Gastrocnemius medialis (tissue), 4 donors: ENCODE data around the gene CCDC30. TPM values are rescaled to one million over a fixed set of nuclear protein-coding genes. Genes with fewer than 3 reads are reported as not detected.

Source experiments
- ATAC-seq, 2 donors: fragments of 150-250 bp; one replicate each; pipeline ENCODE4 v1.9.1; 2016
- DNase-seq, 2 donors: peaks; one replicate each; pipeline ENCODE4 v3.0.0-alpha.2; 2019
- H3K27ac ChIP-seq, 4 donors: fragments of 200-600 bp; sonication (generic); 1 replicate in 1 of 4; 2 replicates in 3 of 4; pipeline ENCODE4 v1.5.1; 2016 to 2018; ENCODE audit warnings: mild to moderate bottlenecking in 2 of 4, moderate library complexity in 1 of 4
- H3K27me3 ChIP-seq, 3 donors: fragments of 200-600 bp; sonication (generic) in 2 of 3; 1 replicate in 1 of 3; 2 replicates in 2 of 3; pipeline versions ENCODE4 v1.5.1 to v1.6.0; 2016 to 2019; ENCODE audit warnings: mild to moderate bottlenecking in 1 of 3, moderate library complexity in 1 of 3
- H3K36me3 ChIP-seq, 2 donors: fragments of 200-600 bp; sonication (generic) in 1 of 2; one replicate each; pipeline ENCODE4 v1.5.1; 2017 to 2018
- H3K4me1 ChIP-seq, 2 donors: fragments of 200-600 bp; sonication (generic) in 1 of 2; one replicate each; pipeline ENCODE4 v1.5.1; 2016 to 2017; ENCODE audit warnings: mild to moderate bottlenecking in 2 of 2
- H3K4me3 ChIP-seq, 4 donors: fragments of 200-600 bp; sonication (generic) in 3 of 4; 1 replicate in 1 of 4; 2 replicates in 3 of 4; pipeline ENCODE4 v1.5.1; 2016 to 2019; ENCODE audit warnings: mild to moderate bottlenecking in 2 of 4
- H3K9me3 ChIP-seq, 3 donors: fragments of 200-600 bp; sonication (generic) in 2 of 3; 1 replicate in 1 of 3; 2 replicates in 2 of 3; pipeline ENCODE4 v1.5.1; 2016 to 2019
- CTCF ChIP-seq, 5 experiments: fragments of 450-650 bp in 3 of 5; fragments of 200-600 bp in 2 of 5; sonication (generic) in 2 of 5; IDR thresholded peaks in 4 of 5; conservative IDR thresholded peaks in 1 of 5; 1 replicate in 4 of 5; 2 replicates in 1 of 5; pipeline ENCODE4 v1.5.1; 2016 to 2019; ENCODE audit warnings: antibody characterized with exemption in 5 of 5, mild to moderate bottlenecking in 3 of 5, moderate library complexity in 3 of 5
- POLR2A ChIP-seq, 2 donors: fragments of 450-650 bp; IDR thresholded peaks; one replicate each; pipeline ENCODE4 v1.6.1; 2017; ENCODE audit warnings: antibody characterized with exemption in 2 of 2, mild to moderate bottlenecking in 2 of 2, moderate library complexity in 2 of 2
- in situ Hi-C, 4 donors: fragments of 200-750 bp; cut with MboI; loops; one replicate each; pipeline versions ENCODE4 v1.15.0 to v1.8.0; 2017; ENCODE audit warnings: low sequenced_read_pairs in 4 of 4
- intact Hi-C: fragments of 100-400 bp; cut with DNase I; formaldehyde crosslinking; loops from one replicate; pipeline ENCODE4 v1.15.1; 2023; ENCODE audit warnings: low total_unique reads
- total RNA-seq, 4 donors: library from RNA; depleted of rRNA; stranded (reverse); fragments of >200 nt; gene quantifications; one replicate each; pipeline versions ENCODE4 v1.1.0 to v1.2.3, GENCODE V29; 2016

CCDC30 gene
- total RNA-seq, 4 donors from 2014 or later = 0.24 to 2.9 (median 0.74) TPM

DNA sequence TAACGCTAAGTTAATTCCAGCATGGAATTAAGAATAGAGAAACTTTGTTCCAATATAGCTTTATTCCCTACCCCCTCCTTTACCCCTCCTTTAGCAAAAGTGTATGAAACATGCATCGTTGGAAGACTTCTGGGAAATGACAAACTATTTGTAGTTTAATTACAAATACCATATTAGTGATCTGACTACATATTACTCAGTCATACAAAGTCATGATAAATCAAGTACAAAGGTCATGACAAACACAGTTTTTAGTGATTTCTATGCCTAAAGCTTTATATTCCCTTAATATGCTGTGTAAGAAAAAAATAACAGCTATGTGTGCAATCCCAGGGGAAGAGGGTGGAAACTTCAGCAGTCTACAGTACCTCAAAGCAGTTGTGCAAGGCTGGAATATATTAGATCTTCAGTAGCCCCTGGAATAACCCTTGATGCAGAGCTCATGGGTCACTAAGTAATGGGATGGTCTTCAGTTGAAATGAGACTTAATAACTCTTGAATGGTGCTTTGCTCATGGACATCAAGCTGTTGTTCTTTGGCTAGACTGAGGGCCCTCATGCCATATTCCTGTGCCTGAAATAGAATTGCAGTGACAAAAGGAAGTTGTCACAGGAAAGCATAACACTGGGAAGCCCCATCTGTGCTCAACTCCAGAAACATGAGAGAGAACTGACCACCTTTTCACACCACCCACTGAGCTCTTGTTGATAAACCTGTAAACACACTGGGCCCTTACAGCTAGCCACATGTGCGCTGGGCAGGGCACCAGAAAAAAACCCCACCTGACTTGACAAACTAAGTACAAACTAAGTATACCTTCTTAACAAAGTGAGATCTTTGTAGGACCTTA, 32.6 kb upstream of the CCDC30 start:
- no peak overlapping the region for H3K4me3 ChIP-seq
- no peaks in the 10 kb centered on the region for H3K4me1 ChIP-seq
- H3K27me3 ChIP-seq = no peaks in the 10 kb centered on the region
- H3K9me3 ChIP-seq = no peaks in the 10 kb centered on the region
- no peaks in the 10 kb centered on the region for H3K36me3 ChIP-seq
- intact Hi-C loops (no loop called here), in situ Hi-C loops (no loop called here)
- no peak overlapping the region for H3K27ac ChIP-seq
- TF ChIP-seq CTCF (IDR thresholded peaks at IDR 0.05 in 4 of 5, conservative IDR thresholded peaks at IDR 0.05 in 1 of 5) (no peak), POLR2A (IDR thresholded peaks at IDR 0.05) (no peak)
- ATAC-seq (no peak), DNase-seq (no peak)

- Histone ChIP-seq H3K27ac (no peak overlapping the region), H3K4me3 (no peak overlapping the region), H3K9me3 (no peaks in the 10 kb centered on the region), H3K36me3 (no peaks in the 10 kb centered on the region), H3K4me1 (no peaks in the 10 kb centered on the region), H3K27me3 (no peaks in the 10 kb centered on the region)
- TF ChIP-seq CTCF (IDR thresholded peaks at IDR 0.05 in 4 of 5, conservative IDR thresholded peaks at IDR 0.05 in 1 of 5) (no peak), POLR2A (IDR thresholded peaks at IDR 0.05) (no peak)
- in situ Hi-C loops = no loop called here
- DNase-seq (no peak), ATAC-seq (no peak)
- intact Hi-C loops = no loop called here
Measured at GRCh38 chr1:42431514-42431913, 31.6 kb upstream of the CCDC30 start.

DNA sequence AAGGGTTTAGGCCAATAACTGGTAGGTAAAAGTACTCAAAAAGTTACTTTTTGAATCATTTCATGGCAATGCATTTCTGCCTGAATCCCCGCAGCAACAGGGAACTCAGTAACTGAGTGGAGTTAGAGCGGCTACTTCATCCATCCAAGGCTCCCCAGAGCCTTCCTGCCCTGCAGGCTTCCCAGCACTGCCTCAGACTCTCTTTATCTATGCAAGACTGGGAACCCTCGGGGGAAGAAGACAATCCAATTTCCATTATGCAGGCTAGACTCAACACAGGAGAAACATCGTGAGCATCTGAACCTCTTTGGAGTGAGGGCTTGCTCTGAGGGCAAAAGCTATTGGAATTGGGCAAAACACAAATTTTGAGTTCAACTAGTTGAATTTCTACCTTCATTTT, 30.4 kb upstream of the CCDC30 start:
- Histone ChIP-seq H3K27me3 (no peaks in the 10 kb centered on the region), H3K4me1 (no peaks in the 10 kb centered on the region), H3K4me3 (no peak overlapping the region), H3K9me3 (no peaks in the 10 kb centered on the region), H3K36me3 (no peaks in the 10 kb centered on the region), H3K27ac (no peak overlapping the region)
- in situ Hi-C loops (no loop called here), intact Hi-C loops (no loop called here)
- DNase-seq = no peak
- no peak for ATAC-seq
- TF ChIP-seq POLR2A (IDR thresholded peaks at IDR 0.05) = no peak
- no peak for TF ChIP-seq CTCF (IDR thresholded peaks at IDR 0.05 in 4 of 5, conservative IDR thresholded peaks at IDR 0.05 in 1 of 5)

GRCh38 chr1:42433369-42433768, 29.7 kb upstream of the CCDC30 start:
- Histone ChIP-seq H3K27me3 (no peaks in the 10 kb centered on the region), H3K4me3 (no peak overlapping the region), H3K9me3 (no peaks in the 10 kb centered on the region), H3K27ac (no peak overlapping the region), H3K4me1 (no peaks in the 10 kb centered on the region), H3K36me3 (no peaks in the 10 kb centered on the region)
- TF ChIP-seq CTCF (IDR thresholded peaks at IDR 0.05 in 4 of 5, conservative IDR thresholded peaks at IDR 0.05 in 1 of 5) (no peak), POLR2A (IDR thresholded peaks at IDR 0.05) (no peak)
- in situ Hi-C loops = no loop called here
- DNase-seq = no peak
- ATAC-seq = no peak
- intact Hi-C loops = no loop called here
